ENCODE data around the gene ABCC10. TPM values are rescaled to one million over a fixed set of nuclear protein-coding genes. Genes with fewer than 3 reads are reported as not detected.

The ABCC10 gene
- total RNA-seq, 1 experiment from 2014 or later: 31.8 TPM

DNA sequence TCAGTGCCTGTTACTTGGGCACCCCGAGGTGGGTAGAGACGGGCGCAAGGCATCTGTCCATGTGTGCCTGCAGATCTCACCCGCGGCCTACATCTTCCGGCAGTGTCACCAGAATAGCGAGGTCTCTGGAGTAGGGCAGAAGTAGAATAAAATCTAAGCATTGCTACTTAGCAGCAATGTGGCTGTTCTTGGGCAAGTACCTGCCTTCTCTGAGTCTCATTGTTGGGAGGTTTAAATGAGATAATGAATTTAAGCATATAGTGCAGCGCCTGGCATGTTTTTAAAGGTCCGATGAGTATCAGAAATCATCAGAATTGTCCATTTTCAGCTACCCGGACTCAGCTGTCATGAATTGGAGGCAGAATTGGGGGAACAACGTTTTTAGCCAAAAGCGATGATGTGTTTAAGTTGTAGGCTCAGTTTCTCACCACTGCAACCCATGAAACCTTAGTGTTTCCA is 800 bp downstream of the ABCC10 start:
- Histone ChIP-seq H3K79me2 (ENCODE audit: insufficient read depth, low read length) (no peaks in the 10 kb centered on the region), H3K79me1 (ENCODE audit: insufficient read depth, low read depth, low read length, poor library complexity, severe bottlenecking) (no peaks in the 10 kb centered on the region), H3K18ac (ENCODE audit: insufficient read length, low read depth, low read length) (no peak overlapping the region), H3K9ac (ENCODE audit: extremely low read depth, insufficient read length, low read length) (peak overlapping the region; percentile 41), H2BK12ac (ENCODE audit: insufficient read length, low read depth, low read length) (no peak overlapping the region), H2AK5ac (ENCODE audit: insufficient read length, low read length) (no peak overlapping the region), H4K91ac (ENCODE audit: insufficient read length, low read depth, low read length) (no peak overlapping the region), H2AFZ (ENCODE audit: low read length) (no peak overlapping the region), H3K4me2 (ENCODE audit: insufficient read depth, insufficient read length, low read length) (peak overlapping the region; percentile 41), H2BK20ac (ENCODE audit: low read depth, low read length, poor library complexity, severe bottlenecking) (no peak overlapping the region), H3K23me2 (ENCODE audit: insufficient read length, low read depth, low read length, poor library complexity, severe bottlenecking) (peaks cover 7% of the 10 kb centered on the region), H3K27me3 (ENCODE audit: insufficient read depth, low read length) (no peaks in the 10 kb centered on the region), H3K27ac (ENCODE audit: insufficient read length, low read depth, low read length) (no peak overlapping the region), H4K8ac (replicated peaks; ENCODE audit: insufficient read length, low read depth, low read length) (no peak overlapping the region), H2BK15ac (ENCODE audit: low read depth, low read length) (no peak overlapping the region), H3K9me3 (ENCODE audit: control insufficient read depth, low read depth, low read length) (no peaks in the 10 kb centered on the region), H3T11ph (ENCODE audit: low read length) (no peak overlapping the region), H2BK5ac (ENCODE audit: insufficient read length, low read length) (no peak overlapping the region), H3K23ac (ENCODE audit: insufficient read length, low read depth, low read length) (no peak overlapping the region), H2BK120ac (ENCODE audit: low read depth, low read length, poor library complexity, severe bottlenecking) (no peak overlapping the region), H3K14ac (ENCODE audit: insufficient read depth, low read length) (no peak overlapping the region), H3K4ac (ENCODE audit: low read depth, low read length) (no peak overlapping the region), H4K20me1 (ENCODE audit: control insufficient read depth, insufficient read depth, insufficient read length) (no peaks in the 10 kb centered on the region), H3K56ac (ENCODE audit: insufficient read length, low read depth, low read length) (no peak overlapping the region), H3K4me1 (ENCODE audit: insufficient read depth, low read length) (peaks cover 4% of the 10 kb centered on the region; the same call in 1 of the 2 replicates), H4K5ac (ENCODE audit: insufficient read length, low read depth, low read length) (no peak overlapping the region)
- Mint-ChIP-seq H3K36me3 (ENCODE audit: insufficient read depth in 1 of 3, low read depth in 3 of 3) (peaks cover 0 to 7% (median 2%) of the 10 kb centered on the region in 3 experiments; a peak in 4 of 7 replicates), H3K27me3 (ENCODE audit: low read depth) (peaks cover 7% of the 10 kb centered on the region), H3K4me3 (peak overlapping the region; percentile 90), H3K27ac (peak overlapping the region; percentile 45 to 95 (median 53); a peak in 3 of 7 replicates), H3K4me1 (peaks cover 14% of the 10 kb centered on the region in 2 experiments), H3K9me3 (peaks cover 13 to 14% of the 10 kb centered on the region in 2 experiments; a peak in 4 of 5 replicates)
- no peak for DNase-seq
- TF ChIP-seq, protein P1, sequence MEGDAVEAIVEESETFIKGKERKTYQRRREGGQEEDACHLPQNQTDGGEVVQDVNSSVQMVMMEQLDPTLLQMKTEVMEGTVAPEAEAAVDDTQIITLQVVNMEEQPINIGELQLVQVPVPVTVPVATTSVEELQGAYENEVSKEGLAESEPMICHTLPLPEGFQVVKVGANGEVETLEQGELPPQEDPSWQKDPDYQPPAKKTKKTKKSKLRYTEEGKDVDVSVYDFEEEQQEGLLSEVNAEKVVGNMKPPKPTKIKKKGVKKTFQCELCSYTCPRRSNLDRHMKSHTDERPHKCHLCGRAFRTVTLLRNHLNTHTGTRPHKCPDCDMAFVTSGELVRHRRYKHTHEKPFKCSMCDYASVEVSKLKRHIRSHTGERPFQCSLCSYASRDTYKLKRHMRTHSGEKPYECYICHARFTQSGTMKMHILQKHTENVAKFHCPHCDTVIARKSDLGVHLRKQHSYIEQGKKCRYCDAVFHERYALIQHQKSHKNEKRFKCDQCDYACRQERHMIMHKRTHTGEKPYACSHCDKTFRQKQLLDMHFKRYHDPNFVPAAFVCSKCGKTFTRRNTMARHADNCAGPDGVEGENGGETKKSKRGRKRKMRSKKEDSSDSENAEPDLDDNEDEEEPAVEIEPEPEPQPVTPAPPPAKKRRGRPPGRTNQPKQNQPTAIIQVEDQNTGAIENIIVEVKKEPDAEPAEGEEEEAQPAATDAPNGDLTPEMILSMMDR (conservative IDR thresholded peaks at IDR 0.05): no peak
- WGBS (ENCODE audit: extremely low coverage, insufficient read length, low lambda C conversion rate): no CpG with 5 or more reads among the region's 12 CpGs
